ENCODE results near the gene LIN7C. TPM values are rescaled to one million over a fixed set of nuclear protein-coding genes. Genes with fewer than 3 reads are reported as not detected.

The LIN7C gene
- total RNA-seq, 1 donor from 2014 or later = 26.0 TPM

- TF ChIP-seq, protein P1, sequence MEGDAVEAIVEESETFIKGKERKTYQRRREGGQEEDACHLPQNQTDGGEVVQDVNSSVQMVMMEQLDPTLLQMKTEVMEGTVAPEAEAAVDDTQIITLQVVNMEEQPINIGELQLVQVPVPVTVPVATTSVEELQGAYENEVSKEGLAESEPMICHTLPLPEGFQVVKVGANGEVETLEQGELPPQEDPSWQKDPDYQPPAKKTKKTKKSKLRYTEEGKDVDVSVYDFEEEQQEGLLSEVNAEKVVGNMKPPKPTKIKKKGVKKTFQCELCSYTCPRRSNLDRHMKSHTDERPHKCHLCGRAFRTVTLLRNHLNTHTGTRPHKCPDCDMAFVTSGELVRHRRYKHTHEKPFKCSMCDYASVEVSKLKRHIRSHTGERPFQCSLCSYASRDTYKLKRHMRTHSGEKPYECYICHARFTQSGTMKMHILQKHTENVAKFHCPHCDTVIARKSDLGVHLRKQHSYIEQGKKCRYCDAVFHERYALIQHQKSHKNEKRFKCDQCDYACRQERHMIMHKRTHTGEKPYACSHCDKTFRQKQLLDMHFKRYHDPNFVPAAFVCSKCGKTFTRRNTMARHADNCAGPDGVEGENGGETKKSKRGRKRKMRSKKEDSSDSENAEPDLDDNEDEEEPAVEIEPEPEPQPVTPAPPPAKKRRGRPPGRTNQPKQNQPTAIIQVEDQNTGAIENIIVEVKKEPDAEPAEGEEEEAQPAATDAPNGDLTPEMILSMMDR (IDR thresholded peaks at IDR 0.05; ENCODE audit: unreplicated experiment) = no peak
- H3K9me3 Mint-ChIP-seq = no peaks in the 10 kb centered on the region
- H3K36me3 Mint-ChIP-seq = no peaks in the 10 kb centered on the region
- H3K4me3 Mint-ChIP-seq = no peak overlapping the region
- no peaks in the 10 kb centered on the region for H3K4me1 Mint-ChIP-seq
- DNase-seq (ENCODE audit: low spot score in 2 of 2, unreplicated experiment in 2 of 2) = no peak
- H3K27ac Mint-ChIP-seq = no peak overlapping the region
- no peaks in the 10 kb centered on the region for H3K27me3 Mint-ChIP-seq (ENCODE audit: low read depth)
Observed at GRCh38 chr11:27532652-27533325, 26.2 kb upstream of the LIN7C start.

- no peaks in the 10 kb centered on the region for H3K36me3 Mint-ChIP-seq
- H3K4me1 Mint-ChIP-seq = no peaks in the 10 kb centered on the region
- no peak overlapping the region for H3K27ac Mint-ChIP-seq
- TF ChIP-seq, protein P1 (IDR thresholded peaks at IDR 0.05; ENCODE audit: unreplicated experiment) = no peak
- H3K9me3 Mint-ChIP-seq = no peaks in the 10 kb centered on the region
- no peaks in the 10 kb centered on the region for H3K27me3 Mint-ChIP-seq (ENCODE audit: low read depth)
- H3K4me3 Mint-ChIP-seq = no peak overlapping the region
- DNase-seq (ENCODE audit: low spot score in 2 of 2, unreplicated experiment in 2 of 2) = no peak
Observed at GRCh38 chr11:27528712-27529111, 22.1 kb upstream of the LIN7C start.

DNA sequence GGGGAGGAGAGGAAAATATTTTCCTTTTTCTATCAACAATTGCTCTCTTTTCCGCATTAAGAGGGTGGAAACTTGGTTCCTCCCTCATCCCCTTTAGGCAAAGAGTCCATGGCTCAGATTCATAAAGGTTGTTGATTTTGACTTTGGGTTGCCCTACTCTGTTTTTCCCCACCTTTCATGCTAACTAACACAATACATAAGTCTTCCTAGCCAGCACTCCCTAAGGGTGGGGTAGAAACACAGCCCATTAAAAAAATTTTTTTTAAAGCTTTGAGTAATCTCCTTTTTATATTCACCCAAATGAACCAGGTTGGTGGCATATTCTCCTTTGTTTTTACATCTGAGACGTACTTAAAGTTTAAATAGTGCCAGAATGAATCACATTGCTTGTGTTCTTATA is 20.0 kb upstream of the LIN7C start:
- H3K4me3 Mint-ChIP-seq = no peak overlapping the region
- H3K9me3 Mint-ChIP-seq = no peaks in the 10 kb centered on the region
- H3K36me3 Mint-ChIP-seq = no peaks in the 10 kb centered on the region
- no peaks in the 10 kb centered on the region for H3K27me3 Mint-ChIP-seq (ENCODE audit: low read depth)
- H3K27ac Mint-ChIP-seq = no peak overlapping the region
- DNase-seq (ENCODE audit: low spot score in 2 of 2, unreplicated experiment in 2 of 2) = no peak
- TF ChIP-seq, protein P1 (IDR thresholded peaks at IDR 0.05; ENCODE audit: unreplicated experiment) = no peak
- no peaks in the 10 kb centered on the region for H3K4me1 Mint-ChIP-seq

GRCh38 chr11:27525824-27526516 is 19.4 kb upstream of the LIN7C start:
- H3K36me3 Mint-ChIP-seq = no peaks in the 10 kb centered on the region
- no peak overlapping the region for H3K4me3 Mint-ChIP-seq
- TF ChIP-seq, protein P1 (IDR thresholded peaks at IDR 0.05; ENCODE audit: unreplicated experiment) = no peak
- H3K4me1 Mint-ChIP-seq = no peaks in the 10 kb centered on the region
- H3K9me3 Mint-ChIP-seq = no peaks in the 10 kb centered on the region
- no peak overlapping the region for H3K27ac Mint-ChIP-seq
- no peak for DNase-seq (ENCODE audit: low spot score in 2 of 2, unreplicated experiment in 2 of 2)
- H3K27me3 Mint-ChIP-seq (ENCODE audit: low read depth) = no peaks in the 10 kb centered on the region

DNA sequence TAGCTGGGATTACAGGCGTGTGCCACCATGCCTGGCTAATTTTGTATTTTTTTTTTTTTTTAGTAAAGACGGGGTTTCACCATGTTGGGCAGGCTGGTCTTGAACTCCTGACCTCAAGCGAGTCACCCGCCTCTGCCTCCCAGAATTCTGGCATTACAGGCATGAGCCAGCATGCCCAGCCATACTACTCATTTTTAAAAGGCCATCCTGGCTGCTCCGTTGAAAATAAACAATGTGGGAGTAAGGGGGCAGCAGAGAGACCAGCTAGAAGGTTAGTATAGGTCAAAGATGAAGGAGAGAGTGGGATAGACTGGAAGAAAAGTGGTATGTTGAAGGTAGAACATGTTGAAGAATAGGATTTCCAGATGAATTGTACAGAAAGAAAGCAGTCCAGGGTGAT is 17.6 kb upstream of the LIN7C start:
- no peak for DNase-seq (ENCODE audit: low spot score in 2 of 2, unreplicated experiment in 2 of 2)
- Mint-ChIP-seq H3K36me3 (no peaks in the 10 kb centered on the region), H3K27me3 (ENCODE audit: low read depth) (no peaks in the 10 kb centered on the region), H3K9me3 (no peaks in the 10 kb centered on the region), H3K27ac (no peak overlapping the region), H3K4me3 (no peak overlapping the region), H3K4me1 (no peaks in the 10 kb centered on the region)
- TF ChIP-seq, protein P1 (IDR thresholded peaks at IDR 0.05; ENCODE audit: unreplicated experiment) = no peak

Data from mesothelial cell of epicardium (in vitro differentiated cells).